Progenitor cell of endocrine pancreas (in vitro differentiated cells): ENCODE measurements around the gene RABGAP1L. TPM values are rescaled to one million over a fixed set of nuclear protein-coding genes. Genes with fewer than 3 reads are reported as not detected.
"Not testable (repeated sequence)": the region's sequence is repeated elsewhere in the genome, so short reads cannot be mapped to it uniquely, and the experiment has no call there.

Experiments
- DNase-seq: peaks from one replicate; pipeline ENCODE4 v3.0.0; 2021; ENCODE audit warnings: low spot score; ENCODE audit not compliant: unreplicated experiment
- H3K27ac Mint-ChIP-seq: 2 replicates; pipeline ENCODE4 v1.8.0; 2021; ENCODE audit warnings: mild to moderate bottlenecking, moderate library complexity, mixed read lengths
- H3K27me3 Mint-ChIP-seq: 2 replicates; pipeline ENCODE4 v1.8.0; 2021; ENCODE audit warnings: mixed read lengths
- H3K36me3 Mint-ChIP-seq: 2 replicates; pipeline ENCODE4 v1.8.0; 2022; ENCODE audit warnings: mixed read lengths; ENCODE audit not compliant: insufficient read depth
- H3K4me1 Mint-ChIP-seq: 2 replicates; pipeline ENCODE4 v1.8.0; 2021; ENCODE audit warnings: low read depth, mixed read lengths
- H3K4me3 Mint-ChIP-seq: 2 replicates; pipeline ENCODE4 v1.8.0; 2021; ENCODE audit warnings: low read depth, mild to moderate bottlenecking, moderate library complexity, mixed read lengths
- H3K9me3 Mint-ChIP-seq: 2 replicates; pipeline ENCODE4 v1.8.0; 2021; ENCODE audit warnings: low read depth, mixed read lengths
- CTCF ChIP-seq: fragments of 200-600 bp; sonication (generic); IDR thresholded peaks from one replicate; pipeline ENCODE4 v1.5.0; 2021; ENCODE audit warnings: antibody characterized with exemption, mild to moderate bottlenecking; ENCODE audit not compliant: unreplicated experiment
- total RNA-seq: library from RNA; stranded (reverse); gene quantifications from 2 replicates; pipeline ENCODE4 v1.2.1, GENCODE V29; 2021

The RABGAP1L gene
- total RNA-seq, 1 donor from 2014 or later: 55.2 TPM

- TF ChIP-seq CTCF: no peak
- Mint-ChIP-seq H3K27ac (no peak overlapping the region), H3K4me3 (no peak overlapping the region), H3K27me3 (no peaks in the 10 kb centered on the region), H3K36me3 (no peaks in the 10 kb centered on the region), H3K9me3 (peaks cover 5% of the 10 kb centered on the region), H3K4me1 (no peaks in the 10 kb centered on the region)
- no peak for DNase-seq
Measured at GRCh38 chr1:174134003-174134659, 25.2 kb upstream of the RABGAP1L start.

GRCh38 chr1:174135211-174135610 lies 24.1 kb upstream of the RABGAP1L start:
- Mint-ChIP-seq H3K9me3 (no peaks in the 10 kb centered on the region), H3K27ac (no peak overlapping the region), H3K36me3 (no peaks in the 10 kb centered on the region), H3K4me1 (no peaks in the 10 kb centered on the region), H3K4me3 (no peak overlapping the region), H3K27me3 (no peaks in the 10 kb centered on the region)
- no peak for TF ChIP-seq CTCF
- no peak for DNase-seq

- no peaks in the 10 kb centered on the region for H3K4me1 Mint-ChIP-seq
- H3K9me3 Mint-ChIP-seq: no peaks in the 10 kb centered on the region
- DNase-seq: no peak
- no peak overlapping the region for H3K4me3 Mint-ChIP-seq
- H3K27me3 Mint-ChIP-seq: no peaks in the 10 kb centered on the region
- H3K27ac Mint-ChIP-seq: no peak overlapping the region
- TF ChIP-seq CTCF: no peak
- no peaks in the 10 kb centered on the region for H3K36me3 Mint-ChIP-seq
Measured at GRCh38 chr1:174136714-174137113, 22.6 kb upstream of the RABGAP1L start.

- TF ChIP-seq CTCF: no peak
- no peaks in the 10 kb centered on the region for H3K27me3 Mint-ChIP-seq
- no peak for DNase-seq
- H3K4me3 Mint-ChIP-seq: no peak overlapping the region
- H3K36me3 Mint-ChIP-seq: no peaks in the 10 kb centered on the region
- no peaks in the 10 kb centered on the region for H3K4me1 Mint-ChIP-seq
- H3K27ac Mint-ChIP-seq: no peak overlapping the region
- peaks cover 10% of the 10 kb centered on the region for H3K9me3 Mint-ChIP-seq
Measured at GRCh38 chr1:174142836-174143235, 16.5 kb upstream of the RABGAP1L start.

- H3K4me3 Mint-ChIP-seq, DNase-seq, H3K36me3 Mint-ChIP-seq, H3K27ac Mint-ChIP-seq, H3K4me1 Mint-ChIP-seq, H3K27me3 Mint-ChIP-seq: not testable (repeated sequence)
- peaks cover 12% of the 10 kb centered on the region for H3K9me3 Mint-ChIP-seq
Measured at GRCh38 chr1:174143727-174144396, 15.5 kb upstream of the RABGAP1L start.

- peaks cover 14% of the 10 kb centered on the region for H3K9me3 Mint-ChIP-seq
- H3K27ac Mint-ChIP-seq, DNase-seq, H3K36me3 Mint-ChIP-seq, H3K4me1 Mint-ChIP-seq, H3K4me3 Mint-ChIP-seq, H3K27me3 Mint-ChIP-seq: not testable (repeated sequence)
Measured at GRCh38 chr1:174144397-174144783, 14.9 kb upstream of the RABGAP1L start.
